ENCODE results near the gene CFAP210. TPM values are rescaled to one million over a fixed set of nuclear protein-coding genes. Genes with fewer than 3 reads are reported as not detected.

CFAP210 gene, protein sequence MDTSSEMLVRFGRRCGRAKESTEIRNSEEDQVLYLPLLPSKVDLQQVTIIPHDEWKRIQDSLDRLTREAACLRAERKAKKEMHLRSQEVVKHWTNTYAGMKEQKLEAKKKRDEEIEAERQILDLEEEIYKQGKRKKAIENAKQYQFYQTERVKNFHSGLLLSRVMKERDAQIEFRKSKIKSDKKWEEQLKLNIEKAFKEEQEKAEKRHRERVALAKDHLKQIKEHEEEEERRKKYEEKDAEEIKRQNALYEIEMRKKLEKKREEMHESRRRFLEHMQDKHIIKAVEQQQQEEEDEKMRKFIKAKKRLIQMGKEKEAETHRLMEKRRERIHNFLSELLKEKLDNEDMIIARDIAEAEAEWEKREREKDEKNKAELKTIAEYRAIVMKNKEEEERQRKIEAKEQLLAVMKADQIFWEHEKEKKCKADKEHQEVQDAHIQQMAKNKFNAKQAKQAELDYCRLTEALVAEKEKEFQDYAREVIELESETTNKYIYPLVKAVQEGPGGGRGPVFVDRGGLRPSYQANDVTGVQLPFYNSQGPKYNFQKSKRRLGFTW
- not detected for total RNA-seq

DNA sequence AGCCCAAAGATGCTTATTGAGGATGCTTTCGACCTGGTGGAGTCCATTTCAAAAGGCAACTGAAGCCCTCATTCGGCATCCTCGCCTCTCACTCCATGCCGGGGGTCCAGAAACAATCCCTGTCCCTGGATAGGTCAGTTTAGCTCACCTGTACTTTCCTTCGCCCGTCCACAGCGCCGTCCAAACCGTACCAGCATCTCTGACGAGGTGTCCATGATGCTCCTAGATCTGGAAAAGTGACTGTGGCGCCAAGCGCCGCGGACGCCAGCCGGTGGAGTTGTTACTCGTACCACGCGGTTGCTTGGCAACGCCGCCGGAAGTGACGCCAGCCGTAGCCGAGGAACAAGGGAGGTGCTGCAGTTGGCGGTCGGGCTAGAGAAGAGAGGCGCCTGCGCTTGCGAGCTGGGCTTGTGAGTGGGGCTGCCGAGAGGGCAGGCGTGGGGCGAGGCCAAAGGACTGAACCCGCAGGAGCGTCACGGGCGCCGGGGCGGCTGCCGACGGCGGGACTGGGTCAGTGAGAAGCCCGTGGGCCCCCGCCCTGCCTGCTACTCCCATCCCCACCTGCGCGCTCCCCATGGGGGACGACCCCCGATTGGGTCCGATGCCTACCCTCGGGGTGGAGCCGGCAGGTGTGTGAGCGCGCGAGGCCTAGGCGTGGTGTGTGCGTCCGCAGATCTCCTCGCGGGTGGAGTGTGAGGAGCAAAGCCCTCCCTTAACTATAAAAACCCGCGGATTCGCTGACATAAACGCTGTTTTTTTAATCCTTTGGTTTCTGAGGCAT is at the start of gene CFAP210, which contains the start of gene PHOSPHO2:
Gene CFAP210 (minus strand): TSS at position 293 of the 781 bp plus-strand sequence. CDS start 78 bp downstream, at position 215.
Gene PHOSPHO2 (plus strand): TSS at position 357 of the 781 bp plus-strand sequence. CDS start 6,503 bp downstream, outside the sequence.
- no peaks in the 10 kb centered on the region for H3K36me3 ChIP-seq
- H3K9me3 ChIP-seq = no peaks in the 10 kb centered on the region
- H3K4me3 ChIP-seq = peak within 1 kb of the TSS; percentile 86 to 99
- TF ChIP-seq, protein P1, sequence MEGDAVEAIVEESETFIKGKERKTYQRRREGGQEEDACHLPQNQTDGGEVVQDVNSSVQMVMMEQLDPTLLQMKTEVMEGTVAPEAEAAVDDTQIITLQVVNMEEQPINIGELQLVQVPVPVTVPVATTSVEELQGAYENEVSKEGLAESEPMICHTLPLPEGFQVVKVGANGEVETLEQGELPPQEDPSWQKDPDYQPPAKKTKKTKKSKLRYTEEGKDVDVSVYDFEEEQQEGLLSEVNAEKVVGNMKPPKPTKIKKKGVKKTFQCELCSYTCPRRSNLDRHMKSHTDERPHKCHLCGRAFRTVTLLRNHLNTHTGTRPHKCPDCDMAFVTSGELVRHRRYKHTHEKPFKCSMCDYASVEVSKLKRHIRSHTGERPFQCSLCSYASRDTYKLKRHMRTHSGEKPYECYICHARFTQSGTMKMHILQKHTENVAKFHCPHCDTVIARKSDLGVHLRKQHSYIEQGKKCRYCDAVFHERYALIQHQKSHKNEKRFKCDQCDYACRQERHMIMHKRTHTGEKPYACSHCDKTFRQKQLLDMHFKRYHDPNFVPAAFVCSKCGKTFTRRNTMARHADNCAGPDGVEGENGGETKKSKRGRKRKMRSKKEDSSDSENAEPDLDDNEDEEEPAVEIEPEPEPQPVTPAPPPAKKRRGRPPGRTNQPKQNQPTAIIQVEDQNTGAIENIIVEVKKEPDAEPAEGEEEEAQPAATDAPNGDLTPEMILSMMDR (IDR thresholded peaks at IDR 0.05) = no peak
- H3K27me3 ChIP-seq = no peaks in the 10 kb centered on the region
- peak; percentile 99 to 100 for DNase-seq (ENCODE audit: low spot score in 2 of 2)
- peaks cover 0 to 4% of the 10 kb centered on the region in 2 donors for H3K4me1 ChIP-seq
- H3K27ac ChIP-seq = peak within 1 kb of the TSS; percentile 80 to 84
- intact Hi-C loops (cut with DNase I) = loop anchor here (1.0 to 2.0 kb wide), 4 partner anchors 40 to 132 kb away; partner anchors contain the start of genes PPIG, SSB and UBR3

DNA sequence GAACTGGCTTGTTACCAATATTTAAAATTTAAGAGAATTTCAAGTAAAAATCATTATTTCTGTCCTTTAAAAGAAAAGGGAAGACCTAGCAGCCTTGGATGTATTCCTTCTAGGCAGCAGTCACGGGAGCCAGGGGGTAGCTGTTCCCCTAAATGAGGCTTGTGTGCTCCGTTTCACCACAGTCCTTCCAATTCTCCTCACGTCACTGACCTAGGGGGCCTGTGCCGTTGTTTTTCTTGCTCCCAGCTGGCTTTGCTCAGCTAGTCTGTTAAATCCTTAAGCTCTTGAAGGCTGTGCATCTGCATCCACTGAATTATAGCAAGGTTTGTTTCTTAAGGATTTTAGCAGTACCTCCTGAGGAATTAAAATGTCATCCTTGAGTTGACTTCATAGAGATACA is 49.3 kb upstream of the CFAP210 start:
- TF ChIP-seq, protein P1 (IDR thresholded peaks at IDR 0.05) = no peak

DNA sequence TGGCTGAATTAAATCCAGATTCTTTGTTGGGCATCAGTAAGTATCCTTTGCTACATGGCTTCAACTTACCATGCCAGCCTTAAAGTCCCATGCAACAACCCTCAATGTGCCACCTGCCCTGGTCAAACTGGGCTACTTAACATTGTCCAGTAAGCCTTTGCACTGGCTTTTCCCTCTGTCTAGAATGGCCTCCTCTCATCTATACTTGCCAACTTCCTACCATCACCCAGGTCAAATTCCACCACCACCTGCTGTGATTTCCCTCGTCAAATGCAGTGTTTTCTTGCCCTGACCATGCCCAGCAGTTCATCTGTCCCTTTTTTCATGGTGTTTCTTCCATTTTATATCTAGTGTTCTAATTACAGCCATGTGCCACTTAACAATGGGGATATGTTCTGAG is 45.1 kb upstream of the CFAP210 start:
- no peaks in the 10 kb centered on the region for H3K27me3 ChIP-seq
- intact Hi-C loops (cut with DNase I) = no loop called here
- DNase-seq (ENCODE audit: low spot score in 2 of 2) = no peak
- TF ChIP-seq, protein P1 (IDR thresholded peaks at IDR 0.05) = no peak
- H3K9me3 ChIP-seq = no peaks in the 10 kb centered on the region
- no peaks in the 10 kb centered on the region for H3K36me3 ChIP-seq
- no peak overlapping the region for H3K4me3 ChIP-seq
- H3K4me1 ChIP-seq = peaks cover 0 to 4% of the 10 kb centered on the region in 2 donors
- H3K27ac ChIP-seq = no peak overlapping the region

More for the DNA sequence above, 49.3 kb upstream of the CFAP210 start:
- Histone ChIP-seq H3K27ac (no peak overlapping the region), H3K4me1 (no peaks in the 10 kb centered on the region), H3K4me3 (no peak overlapping the region), H3K9me3 (no peaks in the 10 kb centered on the region), H3K27me3 (no peaks in the 10 kb centered on the region), H3K36me3 (no peaks in the 10 kb centered on the region)
- DNase-seq (ENCODE audit: low spot score in 2 of 2) = no peak
- intact Hi-C loops (cut with DNase I) = no loop called here

DNA sequence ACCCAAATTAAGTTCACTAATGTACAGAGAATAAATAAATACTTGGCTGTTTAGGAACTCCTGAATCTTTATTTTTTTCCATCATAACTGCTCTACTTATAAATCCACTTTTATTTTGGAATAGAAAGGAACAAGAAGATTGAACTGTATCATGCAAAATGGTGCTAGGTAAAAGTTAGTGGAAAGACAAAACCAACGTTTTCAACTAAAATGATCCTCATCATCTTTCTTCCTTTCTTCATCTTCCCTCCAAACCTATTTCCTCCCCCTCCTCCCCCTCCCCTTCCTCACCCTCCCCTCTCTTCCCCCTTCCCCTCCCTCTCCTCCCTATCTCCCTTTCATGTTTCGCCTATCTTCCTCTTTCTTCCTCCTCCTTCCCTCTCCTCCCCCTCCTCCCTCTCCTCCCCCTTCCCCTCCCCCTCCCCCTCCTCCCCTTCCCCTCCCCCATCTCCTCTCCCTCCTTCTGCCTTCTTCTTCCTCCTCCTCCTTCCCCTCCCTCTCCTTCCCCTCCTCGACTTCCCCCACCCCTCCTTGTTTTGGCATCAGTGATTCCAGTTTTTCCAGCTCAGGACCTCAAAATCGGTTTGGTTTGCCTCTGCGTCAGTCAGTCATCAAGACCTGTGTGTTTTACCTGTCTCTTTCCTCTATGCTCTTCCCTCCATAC is 44.5 kb upstream of the CFAP210 start:
- TF ChIP-seq, protein P1 (IDR thresholded peaks at IDR 0.05) = no peak
- no peak overlapping the region for H3K27ac ChIP-seq
- H3K36me3 ChIP-seq = no peaks in the 10 kb centered on the region
- no peaks in the 10 kb centered on the region for H3K27me3 ChIP-seq
- intact Hi-C loops (cut with DNase I) = no loop called here
- DNase-seq (ENCODE audit: low spot score in 2 of 2) = no peak
- H3K4me3 ChIP-seq = no peak overlapping the region
- peaks cover 0 to 4% of the 10 kb centered on the region in 2 donors for H3K4me1 ChIP-seq
- no peaks in the 10 kb centered on the region for H3K9me3 ChIP-seq

DNA sequence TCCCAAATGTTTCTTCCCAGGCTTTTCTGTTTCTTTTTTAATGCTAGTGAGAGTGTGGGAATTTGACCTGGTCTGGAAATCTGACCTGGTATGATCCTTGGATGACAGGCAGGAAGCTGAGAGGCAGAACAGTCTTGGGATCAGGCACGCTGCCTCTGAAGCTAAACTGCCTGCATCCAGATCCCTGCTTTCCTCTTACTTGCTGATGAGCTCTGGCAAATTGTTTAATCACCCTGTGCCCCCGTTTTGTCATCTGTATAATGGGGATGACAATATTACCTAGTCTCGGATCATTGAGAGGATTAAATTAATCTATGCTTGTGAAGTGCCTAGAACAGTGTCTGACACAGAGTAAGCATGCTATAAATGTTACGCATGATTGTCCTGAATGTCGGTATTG is 42.7 kb upstream of the CFAP210 start:
- H3K36me3 ChIP-seq = no peaks in the 10 kb centered on the region
- H3K27ac ChIP-seq = no peak overlapping the region
- TF ChIP-seq, protein P1 (IDR thresholded peaks at IDR 0.05) = no peak
- no peaks in the 10 kb centered on the region for H3K27me3 ChIP-seq
- H3K9me3 ChIP-seq = no peaks in the 10 kb centered on the region
- intact Hi-C loops (cut with DNase I) = no loop called here
- no peak overlapping the region for H3K4me3 ChIP-seq
- DNase-seq (ENCODE audit: low spot score in 2 of 2) = no peak
- peaks cover 0 to 4% of the 10 kb centered on the region in 2 donors for H3K4me1 ChIP-seq
